Smooth muscle cell of the brain vasculature (primary cell): ENCODE measurements around the gene RAB3GAP1.
"Not testable (repeated sequence)": the region's sequence is repeated elsewhere in the genome, so short reads cannot be mapped to it uniquely, and the experiment has no call there.

Source experiments
- DNase-seq: peaks from one replicate; pipeline ENCODE4 v3.0.0-alpha.2; 2012; ENCODE audit warnings: low read depth, low spot score

RAB3GAP1 gene

GRCh38 chr2:135105513-135106316 is 53.6 kb downstream of the RAB3GAP1 start:
- not testable (repeated sequence) for DNase-seq

- no peak for DNase-seq
These were observed 61.2 kb downstream of the RAB3GAP1 start for GRCh38 chr2:135113322-135113721.

- no peak for DNase-seq
These were observed 67.5 kb downstream of the RAB3GAP1 start for GRCh38 chr2:135119582-135119981.

GRCh38 chr2:135121016-135121657 is 69.0 kb downstream of the RAB3GAP1 start:
- DNase-seq, result no peak

- DNase-seq, result not testable (repeated sequence)
These were observed 69.6 kb downstream of the RAB3GAP1 start for GRCh38 chr2:135121658-135122039.

GRCh38 chr2:135124924-135125886 is 73.1 kb downstream of the RAB3GAP1 start:
- DNase-seq, result no peak

- no peak for DNase-seq
These were observed 73.8 kb downstream of the RAB3GAP1 start for GRCh38 chr2:135125940-135126339.

- DNase-seq, result no peak
These were observed 78.7 kb downstream of the RAB3GAP1 start for GRCh38 chr2:135130751-135131150.

GRCh38 chr2:135132314-135132713 is 80.2 kb downstream of the RAB3GAP1 start:
- DNase-seq, result no peak

- no peak for DNase-seq
These were observed 88.5 kb downstream of the RAB3GAP1 start for GRCh38 chr2:135140606-135141005.

GRCh38 chr2:135142323-135142722 is 90.2 kb downstream of the RAB3GAP1 start:
- DNase-seq, result no peak

- DNase-seq, result no peak
These were observed 92.3 kb downstream of the RAB3GAP1 start for GRCh38 chr2:135144343-135144742.

GRCh38 chr2:135149251-135149650 is 97.2 kb downstream of the RAB3GAP1 start:
- no peak for DNase-seq

GRCh38 chr2:135150725-135151124 is 98.6 kb downstream of the RAB3GAP1 start:
- no peak for DNase-seq

GRCh38 chr2:135151615-135152014 is 99.5 kb downstream of the RAB3GAP1 start:
- DNase-seq, result no peak

GRCh38 chr2:135152361-135152760 is 100.3 kb downstream of the RAB3GAP1 start:
- DNase-seq, result no peak

GRCh38 chr2:135154962-135155361 is 102.9 kb downstream of the RAB3GAP1 start:
- no peak for DNase-seq

- no peak for DNase-seq
These were observed 105.8 kb downstream of the RAB3GAP1 start for GRCh38 chr2:135157856-135158255.

- DNase-seq, result no peak
These were observed 107.1 kb downstream of the RAB3GAP1 start for GRCh38 chr2:135159191-135159590.

GRCh38 chr2:135162377-135162776 is 110.3 kb downstream of the RAB3GAP1 start:
- no peak for DNase-seq

GRCh38 chr2:135162786-135163185 is 110.7 kb downstream of the RAB3GAP1 start:
- no peak for DNase-seq

GRCh38 chr2:135163306-135163705 is 111.2 kb downstream of the RAB3GAP1 start:
- no peak for DNase-seq
